ACC112 (cell line): ENCODE data around the gene MT4.

ENCODE experiments used
- H2AFZ ChIP-seq: fragments of 200-600 bp; sonication (generic); one replicate; pipeline ENCODE4 v1.6.0; 2017; ENCODE audit warnings: antibody characterized with exemption, low read length; ENCODE audit not compliant: unreplicated experiment
- H3K27ac ChIP-seq: fragments of 200-600 bp; sonication (generic); 2 replicates; pipeline ENCODE4 v1.5.1; 2014; ENCODE audit warnings: low read depth, mild to moderate bottlenecking, antibody characterized with exemption, low read length, moderate library complexity
- H3K27me3 ChIP-seq: fragments of 200-600 bp; sonication (generic); 2 replicates; pipeline ENCODE4 v1.6.1; 2014; ENCODE audit warnings: mild to moderate bottlenecking, antibody characterized with exemption, low read length, moderate library complexity, mixed read lengths; ENCODE audit not compliant: insufficient read depth
- H3K36me3 ChIP-seq: fragments of 200-600 bp; sonication (generic); 2 replicates; pipeline ENCODE4 v1.6.1; 2016; ENCODE audit warnings: mild to moderate bottlenecking, antibody characterized with exemption, low read length, moderate library complexity, mixed read lengths; ENCODE audit not compliant: insufficient read depth
- H3K4me1 ChIP-seq: fragments of 200-600 bp; sonication (generic); one replicate; pipeline ENCODE4 v1.6.1; 2016; ENCODE audit warnings: low read length, mixed read lengths; ENCODE audit not compliant: insufficient read depth, unreplicated experiment, control insufficient read depth
- H3K4me3 ChIP-seq: fragments of 200-600 bp; sonication (generic); 2 replicates; pipeline ENCODE4 v1.5.1; 2014; ENCODE audit warnings: mild to moderate bottlenecking, low read depth, low read length
- H3K79me2 ChIP-seq: fragments of 200-600 bp; sonication (generic); one replicate; pipeline ENCODE4 v1.6.0; 2016; ENCODE audit warnings: low read length; ENCODE audit not compliant: control insufficient read depth, unreplicated experiment, insufficient read depth

MT4 gene

DNA sequence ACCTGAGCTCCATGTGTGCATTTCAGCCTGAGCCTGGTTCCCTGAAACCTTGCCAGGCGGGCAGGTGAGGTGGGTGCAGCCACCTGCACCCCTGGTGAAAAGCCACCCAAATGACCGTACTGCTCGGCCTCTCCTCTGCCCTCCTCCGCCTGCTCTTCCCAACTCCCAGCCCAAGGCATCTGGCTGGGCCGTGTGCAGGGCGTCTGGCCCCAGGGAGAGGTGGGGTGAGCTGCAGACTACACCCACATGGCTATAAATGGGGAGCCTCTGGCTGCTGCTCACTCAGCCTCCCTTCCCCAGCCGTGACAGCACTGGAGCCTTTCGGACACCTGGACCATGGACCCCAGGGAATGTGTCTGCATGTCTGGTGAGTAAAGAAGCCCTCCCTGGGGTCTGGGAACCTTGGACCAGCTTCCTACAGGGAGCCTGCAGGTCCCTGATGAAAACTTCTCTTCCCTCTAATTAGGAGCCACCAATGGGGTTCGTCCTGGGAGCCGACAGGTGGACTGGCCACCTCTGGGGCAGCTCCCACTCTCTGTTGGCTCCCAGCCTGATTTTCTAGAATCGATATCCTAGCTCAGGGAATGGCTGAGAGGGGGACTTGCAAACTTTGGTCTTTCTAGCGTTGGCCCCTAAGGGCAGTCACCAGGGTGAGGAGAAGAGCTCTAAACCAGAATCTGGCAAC is at the start of gene MT4:
MT4 (plus strand) TSS at position 281 of the 685 bp plus-strand sequence; CDS start at position 337, 56 bp downstream.
- H3K27ac ChIP-seq, result no peak within 1 kb of the TSS
- peaks cover 26% of the 10 kb centered on the region for H3K27me3 ChIP-seq
- H3K36me3 ChIP-seq, result no peaks in the 10 kb centered on the region
- H3K4me3 ChIP-seq, result no peak within 1 kb of the TSS
- no peaks in the 10 kb centered on the region for H3K4me1 ChIP-seq
- no peaks in the 10 kb centered on the region for H3K79me2 ChIP-seq
- H2AFZ ChIP-seq, result no peak within 1 kb of the TSS

DNA sequence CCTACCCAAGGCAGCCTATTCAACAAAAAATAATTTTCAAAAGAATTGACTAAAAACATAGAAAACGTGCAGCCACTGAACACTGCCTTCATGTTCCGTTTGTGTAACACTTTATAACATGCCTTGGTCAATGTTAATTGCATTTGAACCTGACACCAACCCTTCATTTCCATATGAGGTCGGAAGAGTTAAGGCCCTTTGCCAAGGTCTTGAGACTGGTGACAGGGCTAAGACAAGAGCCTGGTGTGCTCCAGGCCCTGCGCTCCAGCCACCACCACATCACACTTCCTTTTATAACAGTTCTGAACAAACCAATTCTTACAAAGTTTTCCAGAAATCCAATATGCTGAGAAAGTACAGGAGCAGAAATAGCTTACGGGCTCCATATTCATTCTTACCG is 49.2 kb upstream of the MT4 start:
- H3K4me1 ChIP-seq, result peaks cover 31% of the 10 kb centered on the region
- H3K27me3 ChIP-seq, result no peaks in the 10 kb centered on the region
- no peaks in the 10 kb centered on the region for H3K36me3 ChIP-seq
- H3K4me3 ChIP-seq, result no peak overlapping the region
- H3K79me2 ChIP-seq, result peaks cover 25% of the 10 kb centered on the region
- no peak overlapping the region for H3K27ac ChIP-seq
- H2AFZ ChIP-seq, result no peak overlapping the region

DNA sequence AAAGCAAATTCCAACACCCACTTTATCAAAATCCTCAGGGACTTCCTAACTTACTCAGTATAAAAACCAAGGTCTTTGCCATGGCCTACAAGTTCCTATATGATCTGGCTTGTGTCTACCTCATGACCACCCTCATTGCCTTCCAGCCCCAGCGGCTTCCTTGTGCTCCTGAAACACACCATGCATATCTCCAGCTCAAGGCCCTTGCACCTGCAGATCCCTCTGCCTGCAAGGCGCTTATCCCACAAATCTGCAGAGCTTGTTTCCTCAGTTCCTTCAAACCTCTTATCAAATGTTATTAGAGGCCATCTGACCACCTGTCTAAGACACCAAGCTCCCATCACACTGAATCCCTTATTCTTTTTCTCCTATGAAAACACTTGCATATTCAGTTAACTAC is 47.7 kb upstream of the MT4 start:
- H3K27me3 ChIP-seq, result no peaks in the 10 kb centered on the region
- no peak overlapping the region for H3K27ac ChIP-seq
- H2AFZ ChIP-seq, result no peak overlapping the region
- peaks cover 20% of the 10 kb centered on the region for H3K79me2 ChIP-seq
- H3K36me3 ChIP-seq, result no peaks in the 10 kb centered on the region
- peaks cover 31% of the 10 kb centered on the region for H3K4me1 ChIP-seq
- no peak overlapping the region for H3K4me3 ChIP-seq

DNA sequence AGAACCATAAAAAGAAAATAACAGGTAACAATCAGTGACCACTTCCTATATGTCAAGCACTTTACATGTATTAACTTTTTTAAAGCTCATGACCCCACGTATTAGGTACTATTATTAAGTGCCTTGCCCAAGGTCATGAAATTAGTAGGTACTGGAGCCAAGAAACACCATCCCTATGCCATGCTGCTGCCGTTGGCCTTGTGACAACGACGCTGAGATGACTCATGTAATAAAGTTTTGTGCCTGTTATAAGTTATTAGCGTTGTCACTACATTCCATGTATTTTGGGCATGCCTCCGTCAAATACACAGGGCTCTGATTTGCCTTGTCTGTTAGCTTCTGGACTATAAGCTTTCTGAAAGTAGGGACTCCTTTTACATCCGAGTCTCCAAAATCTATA is 46.4 kb upstream of the MT4 start:
- H2AFZ ChIP-seq, result no peak overlapping the region
- H3K27ac ChIP-seq, result no peak overlapping the region
- peak overlapping the region; percentile 42 for H3K4me3 ChIP-seq
- no peaks in the 10 kb centered on the region for H3K27me3 ChIP-seq
- H3K4me1 ChIP-seq, result peaks cover 31% of the 10 kb centered on the region
- H3K79me2 ChIP-seq, result peaks cover 20% of the 10 kb centered on the region
- H3K36me3 ChIP-seq, result no peaks in the 10 kb centered on the region

DNA sequence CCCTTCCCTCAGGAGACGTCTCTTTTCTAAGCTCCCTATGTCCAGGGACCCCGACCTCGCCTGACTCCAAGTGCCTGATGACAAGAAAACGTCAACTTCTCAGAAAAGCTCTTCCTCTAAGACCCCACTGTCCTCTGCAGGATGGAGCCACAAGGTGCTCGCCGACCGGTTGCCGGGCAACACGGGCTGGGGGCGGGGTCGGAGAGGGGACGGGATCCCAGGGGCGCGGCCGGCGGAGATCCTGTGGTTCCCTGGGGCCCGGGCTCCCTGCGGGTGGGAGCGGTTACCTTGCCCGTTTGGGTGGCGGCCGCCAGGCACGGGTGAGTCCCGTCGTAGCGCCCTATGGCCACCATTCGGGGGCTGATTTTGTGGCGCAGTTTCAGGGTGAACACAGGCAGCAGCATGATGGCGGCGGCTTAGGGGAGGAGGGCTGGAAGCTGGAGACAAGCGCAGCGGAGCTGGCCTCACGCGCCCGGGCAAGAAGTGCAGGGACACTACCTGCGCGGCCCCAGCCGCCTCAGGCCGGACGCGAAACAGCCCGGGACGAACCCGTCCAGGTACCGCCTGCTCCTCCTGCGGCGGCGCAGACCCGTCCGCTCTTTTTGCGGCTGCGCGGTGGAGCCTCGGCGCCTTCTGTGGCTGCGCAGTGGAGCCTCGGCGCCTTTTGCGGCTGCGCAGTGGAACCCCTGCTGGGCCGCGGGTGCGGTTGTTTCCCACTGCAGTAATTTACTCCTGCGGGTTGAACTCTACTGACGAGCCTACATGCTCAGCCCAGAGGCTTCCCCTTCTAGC is 45.2 kb upstream of the MT4 start, which contains the start of gene BBS2:
BBS2 (minus strand) TSS at position 566 of the 792 bp plus-strand sequence; CDS start at position 404, 162 bp downstream.
- Histone ChIP-seq H3K4me3 (peak within 1 kb of the TSS; percentile 93), H2AFZ (peak within 1 kb of the TSS; percentile 95), H3K27ac (no peak within 1 kb of the TSS), H3K36me3 (no peaks in the 10 kb centered on the region), H3K4me1 (peaks cover 31% of the 10 kb centered on the region), H3K27me3 (no peaks in the 10 kb centered on the region), H3K79me2 (peaks cover 20% of the 10 kb centered on the region)

DNA sequence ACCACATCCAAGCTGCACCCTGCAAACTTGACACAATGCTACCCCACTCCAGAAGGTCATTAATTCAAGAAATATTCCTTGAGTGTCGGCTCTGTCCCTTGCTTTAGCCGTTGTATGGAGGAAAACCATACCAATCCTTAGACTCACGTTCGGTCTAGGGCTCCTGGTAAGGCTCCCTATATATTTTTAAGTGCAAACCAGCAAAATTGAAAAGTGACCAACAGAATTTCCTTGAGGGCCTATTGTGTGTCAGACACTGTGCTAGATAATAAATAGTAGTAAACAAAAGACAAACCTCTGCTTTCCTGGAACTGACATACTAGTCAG is 44.7 kb upstream of the MT4 start:
- H3K79me2 ChIP-seq, result peaks cover 20% of the 10 kb centered on the region
- H3K36me3 ChIP-seq, result no peaks in the 10 kb centered on the region
- no peak overlapping the region for H3K27ac ChIP-seq
- peak overlapping the region; percentile 95 for H2AFZ ChIP-seq
- no peaks in the 10 kb centered on the region for H3K27me3 ChIP-seq
- H3K4me1 ChIP-seq, result peaks cover 29% of the 10 kb centered on the region
- H3K4me3 ChIP-seq, result peak overlapping the region; percentile 93

DNA sequence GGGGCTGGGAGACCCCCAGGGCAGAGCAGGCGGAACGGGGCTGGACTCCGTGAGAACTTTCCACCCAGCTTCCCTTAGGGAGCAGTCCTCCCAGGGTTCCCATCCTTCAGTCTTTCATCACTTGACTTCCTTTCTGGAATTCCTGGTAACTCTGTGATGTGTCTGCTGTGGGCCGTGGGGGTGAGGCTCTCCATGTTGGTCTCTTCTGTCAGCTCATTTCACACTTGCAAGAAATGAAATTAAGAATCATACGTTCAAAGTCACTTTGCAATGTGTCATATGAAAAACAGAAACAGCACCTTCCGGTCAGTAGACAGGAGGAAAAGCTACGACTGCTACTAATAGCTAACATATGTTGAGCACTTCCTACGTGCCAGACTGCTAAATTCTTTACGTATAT is 39.6 kb upstream of the MT4 start:
- Histone ChIP-seq H3K27ac (peak overlapping the region; percentile 22; the same call in 1 of the 2 replicates), H3K36me3 (no peaks in the 10 kb centered on the region), H3K4me1 (peaks cover 12% of the 10 kb centered on the region), H3K27me3 (no peaks in the 10 kb centered on the region), H3K79me2 (no peaks in the 10 kb centered on the region), H2AFZ (peak overlapping the region; percentile 88), H3K4me3 (no peak overlapping the region)

DNA sequence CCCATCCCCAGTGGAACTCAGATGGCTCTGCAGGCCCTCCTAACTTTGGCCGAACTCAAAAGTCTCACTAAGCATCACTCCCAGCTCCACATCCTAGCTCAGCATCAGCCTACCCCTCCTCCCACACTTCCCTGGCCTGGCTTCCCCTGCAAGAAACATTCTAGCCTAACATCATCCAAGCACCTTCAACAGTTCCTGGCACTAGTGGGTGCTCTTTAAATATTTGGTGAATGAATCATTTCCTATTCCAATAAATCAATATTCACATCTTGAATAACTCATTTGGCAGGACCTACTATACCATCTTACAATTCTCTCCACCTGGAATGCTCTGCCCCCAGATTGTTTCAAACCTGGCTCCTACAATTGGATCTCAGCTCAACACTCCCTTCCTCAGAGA is 34.0 kb upstream of the MT4 start:
- Histone ChIP-seq H2AFZ (no peak overlapping the region), H3K4me1 (peaks cover 9% of the 10 kb centered on the region), H3K27ac (no peak overlapping the region), H3K27me3 (peaks cover 18% of the 10 kb centered on the region), H3K79me2 (no peaks in the 10 kb centered on the region), H3K4me3 (no peak overlapping the region), H3K36me3 (no peaks in the 10 kb centered on the region)

DNA sequence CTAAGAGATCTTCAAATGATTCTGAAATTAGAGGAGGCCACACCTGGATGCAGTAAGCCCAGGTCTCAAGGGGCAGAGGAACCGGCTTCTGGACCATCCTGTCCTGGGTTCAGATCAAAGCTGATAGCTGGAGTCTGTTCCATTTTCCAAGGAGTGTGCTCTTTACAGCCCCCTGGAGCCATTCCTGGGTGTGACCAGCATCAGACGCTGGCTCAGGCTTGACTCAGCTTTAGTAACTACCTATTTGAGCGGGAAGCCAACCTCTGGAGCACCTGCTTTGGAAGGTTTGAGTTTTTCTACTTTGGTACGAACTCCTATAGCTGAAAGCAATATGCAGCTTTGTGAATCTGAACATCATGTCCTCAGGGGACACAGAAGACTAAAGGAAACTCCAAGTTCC is 32.2 kb upstream of the MT4 start:
- Histone ChIP-seq H3K27ac (no peak overlapping the region), H3K27me3 (peaks cover 30% of the 10 kb centered on the region), H3K79me2 (no peaks in the 10 kb centered on the region), H3K4me1 (peaks cover 9% of the 10 kb centered on the region), H2AFZ (no peak overlapping the region), H3K36me3 (no peaks in the 10 kb centered on the region), H3K4me3 (no peak overlapping the region)

DNA sequence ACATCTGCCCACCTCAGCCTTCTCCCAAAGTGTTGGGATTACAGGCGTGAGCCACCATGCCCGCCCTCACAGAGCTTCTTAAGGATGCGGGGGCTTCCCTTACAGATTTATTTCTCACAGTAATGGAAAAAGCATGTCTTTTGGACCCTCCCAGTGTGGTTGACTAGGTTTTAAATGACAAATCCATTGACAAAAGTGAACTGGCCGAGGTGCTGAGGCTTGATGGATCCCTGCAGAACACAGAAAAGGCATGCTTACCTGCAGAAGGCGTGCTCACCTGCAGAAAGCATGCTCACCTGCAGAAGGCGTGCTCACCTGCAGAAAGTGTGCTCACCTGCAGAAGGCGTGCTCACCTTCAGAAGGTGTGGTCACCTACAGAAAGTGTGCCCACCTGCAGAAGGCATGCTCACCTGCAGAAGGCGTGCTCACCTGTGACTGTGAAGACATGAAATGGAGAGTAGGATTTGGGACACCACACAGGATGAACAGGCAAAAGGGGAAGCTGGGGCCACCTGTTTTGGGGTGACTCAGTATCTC is 30.0 kb upstream of the MT4 start:
- H3K79me2 ChIP-seq, result no peaks in the 10 kb centered on the region
- peaks cover 34% of the 10 kb centered on the region for H3K27me3 ChIP-seq
- H3K27ac ChIP-seq, result no peak overlapping the region
- H3K4me3 ChIP-seq, result no peak overlapping the region
- peaks cover 9% of the 10 kb centered on the region for H3K4me1 ChIP-seq
- no peak overlapping the region for H2AFZ ChIP-seq
- no peaks in the 10 kb centered on the region for H3K36me3 ChIP-seq

DNA sequence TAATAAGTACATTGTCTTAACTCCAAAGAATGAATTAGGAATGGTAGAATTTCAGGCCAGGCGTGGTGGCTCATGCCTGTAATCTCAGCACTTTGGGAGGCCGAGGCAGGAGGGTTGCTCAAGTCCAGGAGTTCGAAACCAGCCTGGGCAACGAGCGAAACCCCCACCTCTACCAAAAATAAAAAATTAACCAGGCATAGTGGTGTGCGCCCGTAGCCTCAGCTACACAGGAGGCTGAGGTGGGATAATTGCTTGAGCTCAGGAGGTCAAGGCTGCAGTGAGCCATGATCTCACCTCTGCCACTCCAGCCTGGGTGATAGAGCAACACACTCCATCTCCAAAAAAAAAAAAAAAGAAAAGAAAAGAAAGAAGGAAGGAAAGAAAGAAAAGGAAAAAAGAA is 26.5 kb upstream of the MT4 start:
- peaks cover 41% of the 10 kb centered on the region for H3K27me3 ChIP-seq
- H3K79me2 ChIP-seq, result no peaks in the 10 kb centered on the region

More for the DNA sequence above, 26.5 kb upstream of the MT4 start:
- no peaks in the 10 kb centered on the region for H3K36me3 ChIP-seq
- H3K4me1 ChIP-seq, result no peaks in the 10 kb centered on the region
- no peak overlapping the region for H3K27ac ChIP-seq
- H2AFZ ChIP-seq, result no peak overlapping the region
- H3K4me3 ChIP-seq, result no peak overlapping the region
